GM10266 (cell line): ENCODE measurements around the gene SLC38A3.

ENCODE experiments used
- DNase-seq: peaks from one replicate; pipeline ENCODE4 v3.0.0; 2012; ENCODE audit errors: extremely low spot score
- TF ChIP-seq, protein P1 (sequence below): IDR thresholded peaks from 2 replicates; pipeline ENCODE4 v1.5.1; 2012; ENCODE audit warnings: mild to moderate bottlenecking, low read depth; ENCODE audit not compliant: control insufficient read depth, insufficient read depth; ENCODE audit errors: missing control alignments

The SLC38A3 gene

DNA sequence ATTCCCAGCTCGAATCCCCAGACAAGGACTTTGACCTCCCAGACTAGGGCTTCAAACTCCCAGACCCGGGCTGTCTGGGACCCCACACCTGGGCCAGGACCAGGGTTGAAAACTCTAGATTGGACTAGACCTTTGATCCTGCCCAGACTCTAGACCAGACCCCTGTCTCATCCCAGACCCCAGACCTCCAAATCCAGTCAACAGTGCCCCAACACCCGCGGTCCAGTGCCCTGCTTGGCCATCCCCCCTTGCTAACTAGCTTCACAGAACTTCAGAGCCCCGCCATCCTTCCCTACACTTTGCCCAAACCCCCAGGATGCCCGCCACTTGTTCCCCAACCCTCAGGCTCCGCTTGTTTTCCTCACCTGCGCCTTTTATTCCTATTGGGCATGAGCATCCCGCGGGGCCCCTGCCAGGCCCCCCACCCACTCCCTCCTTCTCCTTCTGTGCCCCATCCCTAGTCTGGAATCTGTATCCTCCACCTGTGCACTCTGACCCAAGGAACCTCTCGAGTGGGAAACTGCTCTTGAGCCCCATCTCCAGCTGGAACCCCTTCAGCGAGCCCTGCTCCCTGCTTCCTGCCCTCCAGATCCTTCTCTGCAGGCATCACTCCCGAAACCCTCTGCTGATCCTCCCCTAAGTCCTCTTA, 31.5 kb downstream of the SLC38A3 start:
- DNase-seq = no peak

DNA sequence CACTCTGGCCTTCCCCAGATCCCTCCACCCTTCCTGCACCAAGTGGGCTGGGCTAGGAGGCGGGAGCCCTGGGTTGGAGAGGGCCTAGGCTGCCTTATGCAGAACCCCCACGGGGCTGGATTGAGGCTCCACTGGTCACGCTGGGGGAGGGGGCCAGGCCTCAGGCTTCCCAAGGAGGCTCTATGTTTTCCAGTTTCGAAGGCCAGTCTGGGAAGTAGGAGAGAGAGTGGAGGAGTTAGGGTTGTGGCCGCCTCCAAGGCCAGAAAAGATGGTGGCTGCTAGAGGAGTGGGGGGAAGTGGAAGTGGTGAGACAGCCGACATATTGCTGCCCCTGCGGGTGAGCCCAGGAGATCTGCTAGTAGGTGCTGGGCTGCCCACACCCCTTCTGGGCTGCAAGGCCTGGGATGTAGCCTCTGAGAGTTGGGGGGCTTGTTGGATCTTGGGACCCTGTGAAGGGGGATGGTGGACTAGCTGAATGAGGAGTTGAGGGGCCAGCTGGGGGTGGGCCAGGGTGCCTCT, 32.1 kb downstream of the SLC38A3 start:
- TF ChIP-seq, protein P1, sequence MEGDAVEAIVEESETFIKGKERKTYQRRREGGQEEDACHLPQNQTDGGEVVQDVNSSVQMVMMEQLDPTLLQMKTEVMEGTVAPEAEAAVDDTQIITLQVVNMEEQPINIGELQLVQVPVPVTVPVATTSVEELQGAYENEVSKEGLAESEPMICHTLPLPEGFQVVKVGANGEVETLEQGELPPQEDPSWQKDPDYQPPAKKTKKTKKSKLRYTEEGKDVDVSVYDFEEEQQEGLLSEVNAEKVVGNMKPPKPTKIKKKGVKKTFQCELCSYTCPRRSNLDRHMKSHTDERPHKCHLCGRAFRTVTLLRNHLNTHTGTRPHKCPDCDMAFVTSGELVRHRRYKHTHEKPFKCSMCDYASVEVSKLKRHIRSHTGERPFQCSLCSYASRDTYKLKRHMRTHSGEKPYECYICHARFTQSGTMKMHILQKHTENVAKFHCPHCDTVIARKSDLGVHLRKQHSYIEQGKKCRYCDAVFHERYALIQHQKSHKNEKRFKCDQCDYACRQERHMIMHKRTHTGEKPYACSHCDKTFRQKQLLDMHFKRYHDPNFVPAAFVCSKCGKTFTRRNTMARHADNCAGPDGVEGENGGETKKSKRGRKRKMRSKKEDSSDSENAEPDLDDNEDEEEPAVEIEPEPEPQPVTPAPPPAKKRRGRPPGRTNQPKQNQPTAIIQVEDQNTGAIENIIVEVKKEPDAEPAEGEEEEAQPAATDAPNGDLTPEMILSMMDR = no peak
- no peak for DNase-seq

More for the DNA sequence above, 31.5 kb downstream of the SLC38A3 start:
- TF ChIP-seq, protein P1 = no peak

DNA sequence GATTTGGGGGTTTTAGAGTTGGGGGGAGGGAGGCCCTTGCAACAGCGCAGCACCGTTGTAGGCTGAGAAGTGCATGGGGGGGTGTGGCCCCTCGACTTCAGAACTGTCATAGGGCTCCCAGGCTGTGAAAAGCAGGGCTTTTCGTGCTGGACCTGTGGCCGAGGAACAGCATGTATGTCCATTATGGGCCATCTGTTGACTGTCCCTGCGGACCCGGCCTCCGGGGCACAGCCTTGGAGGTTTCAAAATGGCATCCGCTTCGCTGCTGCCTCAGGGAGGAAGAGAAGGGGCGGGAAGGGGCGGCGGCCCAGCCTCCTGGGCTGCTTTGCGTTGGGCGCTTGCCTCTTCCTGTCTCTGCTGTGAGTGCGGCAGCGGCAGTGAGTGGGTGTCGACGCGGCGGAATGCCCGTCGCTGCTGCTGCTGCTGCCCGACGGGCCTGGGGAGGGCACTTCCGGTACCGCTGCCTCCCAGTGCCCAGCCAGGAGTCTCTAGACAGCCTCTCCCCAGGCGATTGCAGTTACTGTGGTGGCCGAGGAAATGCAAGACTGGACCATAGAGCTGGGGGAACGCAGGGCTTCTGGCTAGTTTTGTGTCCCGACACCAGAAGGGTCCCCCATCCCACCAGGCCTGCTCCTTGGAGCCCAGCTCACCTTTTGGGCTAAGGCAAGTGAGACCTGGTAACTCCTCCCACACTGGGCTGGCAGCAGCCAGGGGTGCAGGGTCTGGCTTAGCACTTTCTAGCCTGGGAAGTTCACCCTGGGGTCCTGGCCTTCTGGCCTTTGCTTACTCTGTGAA, 32.9 kb downstream of the SLC38A3 start:
- TF ChIP-seq, protein P1 = no peak
- DNase-seq = peak; percentile 89

DNA sequence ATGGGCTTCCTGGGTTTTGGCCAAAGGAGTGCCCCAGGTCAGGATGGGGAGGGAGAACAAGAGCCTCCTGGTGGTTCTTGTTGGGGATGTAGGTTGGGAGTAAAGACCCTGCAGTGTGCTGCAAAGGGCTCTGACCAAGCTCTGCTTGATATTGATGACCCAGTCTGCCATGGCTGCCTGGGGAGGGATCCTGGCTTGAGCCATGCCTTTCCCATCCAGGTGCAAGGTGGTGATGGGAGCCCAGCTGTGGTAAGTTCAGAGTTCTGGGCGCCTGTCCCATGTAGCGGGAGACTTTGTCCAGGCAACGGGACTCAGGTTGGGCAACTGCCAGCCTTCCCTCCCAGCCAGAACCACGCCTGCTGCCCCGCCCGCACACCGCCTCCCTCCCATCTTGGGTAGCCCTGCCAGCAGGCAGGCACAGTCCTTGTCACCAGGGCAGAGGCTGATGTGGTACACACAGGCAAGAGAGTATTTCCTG, 33.5 kb downstream of the SLC38A3 start:
- DNase-seq = no peak
- TF ChIP-seq, protein P1 = no peak

DNA sequence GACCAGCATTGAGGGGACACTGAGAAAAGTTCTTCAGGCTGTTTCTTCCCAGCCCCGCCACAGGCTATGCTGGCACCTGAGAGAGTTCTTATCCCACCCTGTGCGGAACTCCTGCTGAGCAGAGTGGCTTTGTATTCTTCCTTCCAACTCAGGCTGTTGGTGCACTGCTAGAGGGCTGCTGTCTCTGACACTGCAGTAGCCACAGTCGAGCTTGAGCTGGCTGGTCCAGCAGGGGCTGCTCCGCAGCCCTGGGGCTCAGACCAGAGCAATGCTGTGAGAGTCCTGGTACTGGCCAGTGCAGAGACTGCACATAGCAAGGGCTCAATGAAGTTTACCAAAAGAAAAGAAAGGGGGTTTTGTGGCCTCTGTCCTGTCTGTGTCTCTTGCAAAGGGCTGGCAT, 34.6 kb downstream of the SLC38A3 start:
- TF ChIP-seq, protein P1 = no peak
- DNase-seq = no peak

DNA sequence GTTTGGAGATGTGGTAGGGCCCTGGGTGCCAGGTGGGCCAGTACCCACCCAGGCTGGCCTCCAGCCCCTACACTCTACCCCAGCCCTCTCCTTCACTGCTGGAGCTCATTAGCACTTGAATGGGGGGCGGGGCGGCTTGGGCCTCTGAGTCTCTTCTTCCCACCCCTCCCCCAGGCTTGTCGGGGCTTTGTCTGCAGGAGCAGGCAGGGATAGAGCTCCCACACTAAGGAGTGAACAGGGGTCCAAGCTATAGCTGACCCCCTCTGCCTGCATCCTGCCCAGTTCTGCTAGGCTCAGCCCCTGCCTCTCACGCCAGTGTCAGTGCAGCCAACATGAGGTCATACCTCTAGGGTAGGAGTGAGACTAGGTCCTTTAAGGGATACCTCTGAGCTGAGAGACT, 36.1 kb downstream of the SLC38A3 start:
- DNase-seq = no peak
- TF ChIP-seq, protein P1 = no peak
